ENCODE data around the gene ZBTB8B. TPM values are rescaled to one million over a fixed set of nuclear protein-coding genes. Genes with fewer than 3 reads are reported as not detected.
A peak's percentile ranks its signal among the peaks of the same experiment; 100 is the strongest.
"Not testable (repeated sequence)": the region's sequence is repeated elsewhere in the genome, so short reads cannot be mapped to it uniquely, and the experiment has no call there.

The ZBTB8B gene
- total RNA-seq, 1 donor from 2014 or later: 0.92 TPM

GRCh38 chr1:32431736-32432400 is 33.0 kb upstream of the ZBTB8B start:
- Mint-ChIP-seq H3K9me3 (ENCODE audit: unreplicated experiment) (no peaks in the 10 kb centered on the region), H3K27ac (ENCODE audit: unreplicated experiment) (no peak overlapping the region), H3K27me3 (ENCODE audit: unreplicated experiment) (no peaks in the 10 kb centered on the region), H3K4me3 (ENCODE audit: unreplicated experiment) (no peak overlapping the region), H3K36me3 (ENCODE audit: low read depth, unreplicated experiment) (no peaks in the 10 kb centered on the region), H3K4me1 (ENCODE audit: unreplicated experiment) (peaks cover 7% of the 10 kb centered on the region)
- no peak for TF ChIP-seq CTCF (IDR thresholded peaks at IDR 0.05; ENCODE audit: unreplicated experiment)
- DNase-seq (ENCODE audit: low spot score): no peak

GRCh38 chr1:32438136-32438535 is 26.7 kb upstream of the ZBTB8B start:
- H3K4me1 Mint-ChIP-seq (ENCODE audit: unreplicated experiment): peaks cover 7% of the 10 kb centered on the region
- H3K27ac Mint-ChIP-seq (ENCODE audit: unreplicated experiment): no peak overlapping the region
- H3K36me3 Mint-ChIP-seq (ENCODE audit: low read depth, unreplicated experiment): no peaks in the 10 kb centered on the region
- no peaks in the 10 kb centered on the region for H3K27me3 Mint-ChIP-seq (ENCODE audit: unreplicated experiment)
- no peak for DNase-seq (ENCODE audit: low spot score)
- TF ChIP-seq CTCF (IDR thresholded peaks at IDR 0.05; ENCODE audit: unreplicated experiment): no peak
- H3K4me3 Mint-ChIP-seq (ENCODE audit: unreplicated experiment): no peak overlapping the region
- no peaks in the 10 kb centered on the region for H3K9me3 Mint-ChIP-seq (ENCODE audit: unreplicated experiment)

- not testable (repeated sequence) for H3K27ac Mint-ChIP-seq (ENCODE audit: unreplicated experiment); DNase-seq (ENCODE audit: low spot score); H3K36me3 Mint-ChIP-seq (ENCODE audit: low read depth, unreplicated experiment); H3K27me3 Mint-ChIP-seq (ENCODE audit: unreplicated experiment); H3K9me3 Mint-ChIP-seq (ENCODE audit: unreplicated experiment); H3K4me1 Mint-ChIP-seq (ENCODE audit: unreplicated experiment); H3K4me3 Mint-ChIP-seq (ENCODE audit: unreplicated experiment)
These were observed 26.1 kb upstream of the ZBTB8B start for GRCh38 chr1:32438777-32439176.

GRCh38 chr1:32441467-32441866 is 23.4 kb upstream of the ZBTB8B start:
- not testable (repeated sequence) for H3K27me3 Mint-ChIP-seq (ENCODE audit: unreplicated experiment); DNase-seq (ENCODE audit: low spot score); H3K4me3 Mint-ChIP-seq (ENCODE audit: unreplicated experiment); H3K4me1 Mint-ChIP-seq (ENCODE audit: unreplicated experiment); H3K27ac Mint-ChIP-seq (ENCODE audit: unreplicated experiment); H3K9me3 Mint-ChIP-seq (ENCODE audit: unreplicated experiment); H3K36me3 Mint-ChIP-seq (ENCODE audit: low read depth, unreplicated experiment)

GRCh38 chr1:32447469-32448185 is 17.2 kb upstream of the ZBTB8B start:
- TF ChIP-seq CTCF (IDR thresholded peaks at IDR 0.05; ENCODE audit: unreplicated experiment): no peak
- Mint-ChIP-seq H3K27me3 (ENCODE audit: unreplicated experiment) (no peaks in the 10 kb centered on the region), H3K27ac (ENCODE audit: unreplicated experiment) (peak overlapping the region; percentile 18), H3K4me1 (ENCODE audit: unreplicated experiment) (peaks cover 5% of the 10 kb centered on the region), H3K36me3 (ENCODE audit: low read depth, unreplicated experiment) (peaks cover 10% of the 10 kb centered on the region), H3K9me3 (ENCODE audit: unreplicated experiment) (peaks cover 11% of the 10 kb centered on the region), H3K4me3 (ENCODE audit: unreplicated experiment) (no peak overlapping the region)
- peak; percentile 19 for DNase-seq (ENCODE audit: low spot score)

- not testable (repeated sequence) for H3K27me3 Mint-ChIP-seq (ENCODE audit: unreplicated experiment); H3K4me3 Mint-ChIP-seq (ENCODE audit: unreplicated experiment); H3K27ac Mint-ChIP-seq (ENCODE audit: unreplicated experiment); H3K4me1 Mint-ChIP-seq (ENCODE audit: unreplicated experiment)
- H3K36me3 Mint-ChIP-seq (ENCODE audit: low read depth, unreplicated experiment): peaks cover 10% of the 10 kb centered on the region
- peaks cover 11% of the 10 kb centered on the region for H3K9me3 Mint-ChIP-seq (ENCODE audit: unreplicated experiment)
- peak; percentile 66 for TF ChIP-seq CTCF (IDR thresholded peaks at IDR 0.05; ENCODE audit: unreplicated experiment)
- peak; percentile 63 for DNase-seq (ENCODE audit: low spot score)
These were observed 16.6 kb upstream of the ZBTB8B start for GRCh38 chr1:32448186-32448772.

All from endothelial cell (in vitro differentiated cells).